Skeletal muscle tissue (tissue), 4 donors: ENCODE data around the gene TMEM63A. TPM values are rescaled to one million over a fixed set of nuclear protein-coding genes. Genes with fewer than 3 reads are reported as not detected.
"Not testable (repeated sequence)": the region's sequence is repeated elsewhere in the genome, so short reads cannot be mapped to it uniquely, and the experiment has no call there.

ENCODE experiments used
- H3K27ac ChIP-seq: one replicate; pipeline ENCODE4 v1.7.0; 2013; ENCODE audit warnings: mild to moderate bottlenecking, low read depth, low read length, inconsistent platforms
- H3K27me3 ChIP-seq, 3 donors: one replicate each; pipeline ENCODE4 v1.7.0; 2013; ENCODE audit warnings: low read length in 3 of 3; ENCODE audit not compliant: control insufficient read depth in 3 of 3, insufficient read depth in 3 of 3
- H3K36me3 ChIP-seq, 3 donors: one replicate each; pipeline ENCODE4 v1.7.0; 2013; ENCODE audit warnings: low read length in 3 of 3; ENCODE audit not compliant: control insufficient read depth in 3 of 3, insufficient read depth in 3 of 3
- H3K4me1 ChIP-seq, 3 donors: one replicate each; pipeline ENCODE4 v1.7.0; 2013; ENCODE audit warnings: low read length in 3 of 3, mild to moderate bottlenecking in 3 of 3; ENCODE audit not compliant: control insufficient read depth in 3 of 3, insufficient read depth in 3 of 3
- H3K4me3 ChIP-seq, 3 donors: one replicate each; pipeline ENCODE4 v1.7.0; 2013; ENCODE audit warnings: low read length in 3 of 3
- H3K9ac ChIP-seq, 3 donors: one replicate each; pipeline ENCODE4 v1.7.0; 2013; ENCODE audit warnings: low read length in 3 of 3, mild to moderate bottlenecking in 3 of 3, moderate library complexity in 2 of 3, low read depth in 1 of 3
- H3K9me3 ChIP-seq, 3 donors: one replicate each; pipeline ENCODE4 v1.7.0; 2013; ENCODE audit warnings: low read length in 3 of 3; ENCODE audit not compliant: control insufficient read depth in 3 of 3
- total RNA-seq: library from RNA; depleted of rRNA; stranded (reverse); fragments of >200 nt; gene quantifications from one replicate; pipeline ENCODE4 v1.2.3, GENCODE V29; 2014
- donor health status: Osteomylitis.

TMEM63A gene
- total RNA-seq, 1 donor from 2014 or later: 12.0 TPM

- Histone ChIP-seq H3K4me3 (no peak overlapping the region), H3K36me3 (no peaks in the 10 kb centered on the region), H3K9ac (no peak overlapping the region), H3K4me1 (no peaks in the 10 kb centered on the region), H3K27me3 (no peaks in the 10 kb centered on the region), H3K9me3 (no peaks in the 10 kb centered on the region), H3K27ac (no peak overlapping the region)
These were observed 14.3 kb upstream of the TMEM63A start for GRCh38 chr1:225896494-225896893.

- H3K9ac ChIP-seq: no peak overlapping the region
- no peaks in the 10 kb centered on the region for H3K9me3 ChIP-seq
- H3K36me3 ChIP-seq: no peaks in the 10 kb centered on the region
- H3K4me3 ChIP-seq: no peak overlapping the region
- H3K27me3 ChIP-seq: peaks cover 0 to 4% (median 0%) of the 10 kb centered on the region in 3 donors
- no peaks in the 10 kb centered on the region for H3K4me1 ChIP-seq
- no peak overlapping the region for H3K27ac ChIP-seq
These were observed 10.1 kb upstream of the TMEM63A start for GRCh38 chr1:225892307-225892706.

GRCh38 chr1:225891229-225891972 is 9.2 kb upstream of the TMEM63A start:
- Histone ChIP-seq H3K9ac (no peak overlapping the region), H3K27me3 (peaks cover 0 to 4% (median 3%) of the 10 kb centered on the region in 3 donors), H3K4me1 (no peaks in the 10 kb centered on the region), H3K27ac (no peak overlapping the region), H3K9me3 (no peaks in the 10 kb centered on the region), H3K4me3 (no peak overlapping the region), H3K36me3 (no peaks in the 10 kb centered on the region)

GRCh38 chr1:225890346-225891228 is 8.4 kb upstream of the TMEM63A start:
- Histone ChIP-seq H3K4me3 (no peak overlapping the region), H3K9me3 (no peaks in the 10 kb centered on the region), H3K27ac (no peak overlapping the region), H3K4me1 (no peaks in the 10 kb centered on the region), H3K27me3 (peaks cover 0 to 4% (median 3%) of the 10 kb centered on the region in 3 donors), H3K36me3 (no peaks in the 10 kb centered on the region), H3K9ac (no peak overlapping the region)

- H3K4me1 ChIP-seq: no peaks in the 10 kb centered on the region
- peaks cover 0 to 4% (median 3%) of the 10 kb centered on the region in 3 donors for H3K27me3 ChIP-seq
- no peak overlapping the region for H3K4me3 ChIP-seq
- no peak overlapping the region for H3K27ac ChIP-seq
- no peaks in the 10 kb centered on the region for H3K36me3 ChIP-seq
- H3K9me3 ChIP-seq: no peaks in the 10 kb centered on the region
- H3K9ac ChIP-seq: no peak overlapping the region
These were observed 7.6 kb upstream of the TMEM63A start for GRCh38 chr1:225889743-225890142.

- Histone ChIP-seq H3K9me3 (no peaks in the 10 kb centered on the region), H3K27ac (no peak within 1 kb of the TSS), H3K4me3 (no peak within 1 kb of the TSS), H3K36me3 (no peaks in the 10 kb centered on the region), H3K4me1 (no peaks in the 10 kb centered on the region), H3K9ac (no peak within 1 kb of the TSS), H3K27me3 (peaks cover 0 to 4% (median 3%) of the 10 kb centered on the region in 3 donors)
These were observed 6.9 kb upstream of the TMEM63A start, which contains the start of gene LEFTY1 for GRCh38 chr1:225888898-225889601. LEFTY1 (minus strand) TSS chr1:225889146; CDS start chr1:225889066, 80 bp downstream.

GRCh38 chr1:225888289-225888897 is 6.2 kb upstream of the TMEM63A start:
- Histone ChIP-seq H3K27me3 (peaks cover 0 to 4% (median 3%) of the 10 kb centered on the region in 3 donors), H3K4me3 (no peak overlapping the region), H3K4me1 (peaks cover 0 to under 1% (median 0%) of the 10 kb centered on the region in 3 donors), H3K27ac (no peak overlapping the region), H3K9me3 (no peaks in the 10 kb centered on the region), H3K9ac (no peak overlapping the region), H3K36me3 (no peaks in the 10 kb centered on the region)

- not testable (repeated sequence) for H3K36me3 ChIP-seq, H3K9me3 ChIP-seq, H3K4me1 ChIP-seq, H3K27me3 ChIP-seq, H3K4me3 ChIP-seq, H3K27ac ChIP-seq, H3K9ac ChIP-seq
These were observed 5.5 kb upstream of the TMEM63A start for GRCh38 chr1:225887554-225888288.

- H3K27ac ChIP-seq: no peak overlapping the region
- H3K9ac ChIP-seq: no peak overlapping the region
- no peak overlapping the region for H3K4me3 ChIP-seq
- H3K4me1 ChIP-seq: peaks cover 3 to 9% (median 4%) of the 10 kb centered on the region in 3 donors
- H3K36me3 ChIP-seq: no peaks in the 10 kb centered on the region
- no peaks in the 10 kb centered on the region for H3K9me3 ChIP-seq
- peaks cover 0 to 4% (median 3%) of the 10 kb centered on the region in 3 donors for H3K27me3 ChIP-seq
These were observed 4.8 kb upstream of the TMEM63A start for GRCh38 chr1:225887030-225887314.
